ENCODE results near the gene BCL3. TPM values are rescaled to one million over a fixed set of nuclear protein-coding genes. Genes with fewer than 3 reads are reported as not detected.

The BCL3 gene
- polyA plus RNA-seq, 1 donor (not counting 4 experiments of a cell fraction or from before 2014, with no cell fraction given), result 1.1 TPM

DNA sequence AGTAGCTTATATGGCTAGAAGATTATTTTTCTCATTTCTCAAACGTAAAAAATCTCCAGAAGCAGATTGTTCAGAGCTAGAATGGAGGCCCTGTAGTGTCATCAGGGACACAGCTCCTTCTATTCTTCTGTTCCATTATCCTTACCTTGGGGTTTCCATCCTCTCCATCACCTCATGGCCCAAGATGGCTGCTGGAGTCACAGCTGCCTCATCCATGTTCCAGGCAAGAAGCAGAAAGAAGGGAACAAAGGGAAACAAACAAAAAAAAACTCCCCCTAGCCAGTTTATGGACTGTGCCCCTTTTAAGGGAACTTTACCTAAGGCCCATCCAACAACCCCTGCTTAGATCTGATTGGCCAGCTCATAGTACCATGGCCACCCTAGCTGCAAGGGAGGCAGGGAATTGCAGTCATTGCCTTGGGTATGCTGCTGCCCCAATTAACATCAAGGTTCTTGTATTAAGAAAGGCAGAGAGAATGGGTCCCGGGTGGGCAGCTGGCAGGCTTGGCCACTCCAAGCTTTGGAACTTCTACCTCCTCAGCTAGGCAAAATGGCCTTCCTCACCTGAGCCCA lies 33.8 kb upstream of the BCL3 start:
- H3K9ac ChIP-seq (ENCODE audit: control insufficient read depth, extremely low read depth, insufficient read depth, low read length), result no peak overlapping the region
- TF ChIP-seq EZH2 (IDR thresholded peaks at IDR 0.05; ENCODE audit: low read length) (no peak), CTCF (optimal IDR thresholded peaks at IDR 0.05 in 1 of 3, IDR thresholded peaks at IDR 0.05 in 1 of 3, conservative IDR thresholded peaks at IDR 0.05 in 1 of 3; ENCODE audit: extremely low read depth in 1 of 3, insufficient read depth in 2 of 3, low read length in 3 of 3) (no peak)
- FAIRE-seq (no peak), DNase-seq (ENCODE audit: low read depth, low spot score) (no peak)
- dilution Hi-C loops (cut with MboI; ENCODE audit: extremely low pct_ligation_motif_present, low sequenced_read_pairs), result no loop called here
- no peaks in the 10 kb centered on the region for H3K36me3 ChIP-seq (ENCODE audit: control insufficient read depth in 2 of 2, extremely low read depth in 1 of 2, insufficient read depth in 2 of 2, low read length in 2 of 2)
- no peaks in the 10 kb centered on the region for H3K9me1 ChIP-seq (ENCODE audit: control insufficient read depth, extremely low read depth, insufficient read depth, low read length)
- H2AFZ ChIP-seq (ENCODE audit: control insufficient read depth, low read length), result no peak overlapping the region
- no peak overlapping the region for H3K4me3 ChIP-seq (ENCODE audit: control insufficient read depth in 2 of 3, extremely low read depth in 1 of 3, insufficient read depth in 2 of 3, low read depth in 1 of 3, low read length in 3 of 3)
- no peaks in the 10 kb centered on the region for H3K27me3 ChIP-seq (ENCODE audit: control insufficient read depth, extremely low read depth, insufficient read depth, low read length)
- peaks cover 7% of the 10 kb centered on the region for H3K4me1 ChIP-seq (ENCODE audit: control insufficient read depth, extremely low read depth, insufficient read depth, low read length)
- no peaks in the 10 kb centered on the region for H3K79me2 ChIP-seq (ENCODE audit: control insufficient read depth, insufficient read depth, low read length)
- H4K20me1 ChIP-seq (ENCODE audit: control insufficient read depth, extremely low read depth, insufficient read depth, low read length), result no peaks in the 10 kb centered on the region
- no peak overlapping the region for H3K4me2 ChIP-seq (ENCODE audit: control insufficient read depth, extremely low read depth, insufficient read depth, low read depth, low read length)
- H3K9me3 ChIP-seq (ENCODE audit: control insufficient read depth, low read depth, low read length), result peaks cover 6% of the 10 kb centered on the region
- H3K27ac ChIP-seq (ENCODE audit: control insufficient read depth, insufficient read depth, low read length), result no peak overlapping the region

DNA sequence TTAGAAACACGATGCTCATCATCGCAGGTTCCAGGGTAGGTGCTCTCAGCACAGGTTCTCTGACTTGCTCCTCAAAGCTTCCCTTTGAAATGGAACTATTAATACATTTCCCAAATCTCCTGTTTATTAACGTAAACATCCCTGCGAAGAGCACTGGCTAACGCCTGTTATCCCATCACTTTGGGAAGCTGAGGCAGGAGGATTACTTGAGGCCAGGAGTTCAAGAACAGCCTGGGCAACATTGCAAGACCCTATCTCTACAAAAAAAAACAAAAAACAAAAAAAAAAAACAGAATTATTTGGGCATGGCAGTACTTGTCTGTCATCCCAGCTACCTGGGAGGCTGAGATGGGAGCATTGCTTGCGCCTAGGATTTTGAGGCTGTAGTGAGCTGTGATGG lies 30.9 kb upstream of the BCL3 start:
- no peak overlapping the region for H3K4me3 ChIP-seq (ENCODE audit: control insufficient read depth in 2 of 3, extremely low read depth in 1 of 3, insufficient read depth in 2 of 3, low read depth in 1 of 3, low read length in 3 of 3)
- H3K36me3 ChIP-seq (ENCODE audit: control insufficient read depth in 2 of 2, extremely low read depth in 1 of 2, insufficient read depth in 2 of 2, low read length in 2 of 2), result no peaks in the 10 kb centered on the region
- H4K20me1 ChIP-seq (ENCODE audit: control insufficient read depth, extremely low read depth, insufficient read depth, low read length), result no peaks in the 10 kb centered on the region
- no peaks in the 10 kb centered on the region for H3K27me3 ChIP-seq (ENCODE audit: control insufficient read depth, extremely low read depth, insufficient read depth, low read length)
- H2AFZ ChIP-seq (ENCODE audit: control insufficient read depth, low read length), result no peak overlapping the region
- no peaks in the 10 kb centered on the region for H3K9me1 ChIP-seq (ENCODE audit: control insufficient read depth, extremely low read depth, insufficient read depth, low read length)
- H3K4me1 ChIP-seq (ENCODE audit: control insufficient read depth, extremely low read depth, insufficient read depth, low read length), result peaks cover 7% of the 10 kb centered on the region
- FAIRE-seq (no peak), DNase-seq (ENCODE audit: low read depth, low spot score) (no peak)
- peaks cover 6% of the 10 kb centered on the region for H3K9me3 ChIP-seq (ENCODE audit: control insufficient read depth, low read depth, low read length)
- H3K4me2 ChIP-seq (ENCODE audit: control insufficient read depth, extremely low read depth, insufficient read depth, low read depth, low read length), result no peak overlapping the region
- no peaks in the 10 kb centered on the region for H3K79me2 ChIP-seq (ENCODE audit: control insufficient read depth, insufficient read depth, low read length)
- dilution Hi-C loops (cut with MboI; ENCODE audit: extremely low pct_ligation_motif_present, low sequenced_read_pairs), result no loop called here
- H3K27ac ChIP-seq (ENCODE audit: control insufficient read depth, insufficient read depth, low read length), result no peak overlapping the region
- no peak for TF ChIP-seq EZH2 (IDR thresholded peaks at IDR 0.05; ENCODE audit: low read length)
- no peak for TF ChIP-seq CTCF (optimal IDR thresholded peaks at IDR 0.05 in 1 of 3, IDR thresholded peaks at IDR 0.05 in 1 of 3, conservative IDR thresholded peaks at IDR 0.05 in 1 of 3; ENCODE audit: extremely low read depth in 1 of 3, insufficient read depth in 2 of 3, low read length in 3 of 3)
- H3K9ac ChIP-seq (ENCODE audit: control insufficient read depth, extremely low read depth, insufficient read depth, low read length), result no peak overlapping the region
